Measurements from ENCODE around the gene DCAF15.

DNA sequence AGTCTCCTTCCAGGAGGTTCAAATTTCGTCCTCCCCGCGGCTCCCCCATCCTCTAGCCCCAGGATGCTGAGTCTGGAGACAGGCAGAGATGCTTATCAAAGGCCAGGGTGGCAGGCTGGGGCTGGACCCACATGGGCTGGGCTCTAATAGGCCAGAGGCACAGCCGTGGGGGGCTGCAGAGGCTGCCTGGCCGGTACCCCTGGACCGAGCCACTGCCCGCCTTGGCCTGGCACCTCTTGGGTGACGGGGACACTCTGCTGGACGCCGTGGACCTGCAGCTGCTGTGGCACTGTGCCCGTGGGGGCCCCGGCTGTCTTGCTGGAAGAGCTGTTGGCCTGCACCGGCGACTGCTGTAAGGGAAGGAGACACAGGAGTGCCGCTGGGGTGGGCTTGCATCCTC lies 28.0 kb downstream of the DCAF15 start:
- no peak for TF ChIP-seq CTCF (IDR thresholded peaks at IDR 0.05; ENCODE audit: low read depth, low read length)
- TF ChIP-seq EZH2phosphoT487 (IDR thresholded peaks at IDR 0.05; ENCODE audit: low read depth) = no peak

Data from OCI-LY3 (cell line).